ENCODE measurements around the gene MPP4. TPM values are rescaled to one million over a fixed set of nuclear protein-coding genes. Genes with fewer than 3 reads are reported as not detected.

MPP4 gene
- total RNA-seq, 1 experiment from 2014 or later: not detected

DNA sequence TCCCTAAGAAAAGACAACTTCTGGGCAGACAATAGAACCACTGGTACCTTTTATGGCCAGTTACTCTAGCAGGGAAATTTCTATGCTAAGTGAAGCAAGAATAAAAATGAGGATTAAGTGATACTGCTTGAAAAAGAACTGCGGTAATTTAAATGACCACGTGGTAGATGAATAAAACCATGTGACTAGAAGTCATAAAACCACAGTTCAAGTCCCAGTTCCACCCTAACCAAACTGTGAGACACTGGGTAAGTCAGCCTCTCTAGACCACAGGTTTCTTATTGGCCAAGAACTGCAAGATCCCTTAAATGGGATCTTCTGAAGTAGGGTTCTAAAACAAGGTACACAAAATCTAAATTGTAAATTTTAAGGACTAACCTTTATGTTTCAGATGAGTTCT is 67.9 kb downstream of the MPP4 start:
- H3K4me1 ChIP-seq (ENCODE audit: insufficient read depth, low read length): no peaks in the 10 kb centered on the region
- H4K8ac ChIP-seq (replicated peaks; ENCODE audit: insufficient read length, low read depth, low read length): no peak overlapping the region
- H3K27me3 Mint-ChIP-seq (ENCODE audit: low read depth): no peaks in the 10 kb centered on the region
- H3K79me1 ChIP-seq (ENCODE audit: insufficient read depth, low read depth, low read length, poor library complexity, severe bottlenecking): no peaks in the 10 kb centered on the region
- H2BK20ac ChIP-seq (ENCODE audit: low read depth, low read length, poor library complexity, severe bottlenecking): no peak overlapping the region
- H3K4ac ChIP-seq (ENCODE audit: low read depth, low read length): no peak overlapping the region
- H3T11ph ChIP-seq (ENCODE audit: low read length): no peak overlapping the region
- no peaks in the 10 kb centered on the region for H3K79me2 ChIP-seq (ENCODE audit: insufficient read depth, low read length)
- H3K14ac ChIP-seq (ENCODE audit: insufficient read depth, low read length): no peak overlapping the region
- H4K20me1 ChIP-seq (ENCODE audit: control insufficient read depth, insufficient read depth, insufficient read length): no peaks in the 10 kb centered on the region
- H3K9me3 Mint-ChIP-seq: no peaks in the 10 kb centered on the region
- H3K23ac ChIP-seq (ENCODE audit: insufficient read length, low read depth, low read length): no peak overlapping the region
- H3K4me1 Mint-ChIP-seq: 0 out of 4 replicates have a peak, but pooled peaks cover 0 to 5% of the 10 kb centered on the region in 2 experiments
- no peaks in the 10 kb centered on the region for H3K27me3 ChIP-seq (ENCODE audit: insufficient read depth, low read length)
- H3K27ac Mint-ChIP-seq: no peak overlapping the region
- no peak overlapping the region for H3K18ac ChIP-seq (ENCODE audit: insufficient read length, low read depth, low read length)
- no peak overlapping the region for H2BK15ac ChIP-seq (ENCODE audit: low read depth, low read length)
- H3K36me3 Mint-ChIP-seq (ENCODE audit: insufficient read depth in 1 of 3, low read depth in 3 of 3): peaks cover 28 to 88% (median 84%) of the 10 kb centered on the region in 3 experiments; a peak in 6 of 7 replicates
- no peak overlapping the region for H2BK5ac ChIP-seq (ENCODE audit: insufficient read length, low read length)
- no peak overlapping the region for H3K4me2 ChIP-seq (ENCODE audit: insufficient read depth, insufficient read length, low read length)
- H2BK120ac ChIP-seq (ENCODE audit: low read depth, low read length, poor library complexity, severe bottlenecking): no peak overlapping the region
- no peak overlapping the region for H3K9ac ChIP-seq (ENCODE audit: extremely low read depth, insufficient read length, low read length)
- no peak overlapping the region for H3K27ac ChIP-seq (ENCODE audit: insufficient read length, low read depth, low read length)
- H3K9me3 ChIP-seq (ENCODE audit: control insufficient read depth, low read depth, low read length): no peaks in the 10 kb centered on the region
- no peaks in the 10 kb centered on the region for H3K23me2 ChIP-seq (ENCODE audit: insufficient read length, low read depth, low read length, poor library complexity, severe bottlenecking)
- H4K5ac ChIP-seq (ENCODE audit: insufficient read length, low read depth, low read length): no peak overlapping the region
- no CpG with 5 or more reads among the region's 2 CpGs for WGBS (ENCODE audit: extremely low coverage, insufficient read length, low lambda C conversion rate)
- no peak overlapping the region for H2AFZ ChIP-seq (ENCODE audit: low read length)
- DNase-seq: no peak
- H3K4me3 Mint-ChIP-seq: no peak overlapping the region
- TF ChIP-seq, protein P1, sequence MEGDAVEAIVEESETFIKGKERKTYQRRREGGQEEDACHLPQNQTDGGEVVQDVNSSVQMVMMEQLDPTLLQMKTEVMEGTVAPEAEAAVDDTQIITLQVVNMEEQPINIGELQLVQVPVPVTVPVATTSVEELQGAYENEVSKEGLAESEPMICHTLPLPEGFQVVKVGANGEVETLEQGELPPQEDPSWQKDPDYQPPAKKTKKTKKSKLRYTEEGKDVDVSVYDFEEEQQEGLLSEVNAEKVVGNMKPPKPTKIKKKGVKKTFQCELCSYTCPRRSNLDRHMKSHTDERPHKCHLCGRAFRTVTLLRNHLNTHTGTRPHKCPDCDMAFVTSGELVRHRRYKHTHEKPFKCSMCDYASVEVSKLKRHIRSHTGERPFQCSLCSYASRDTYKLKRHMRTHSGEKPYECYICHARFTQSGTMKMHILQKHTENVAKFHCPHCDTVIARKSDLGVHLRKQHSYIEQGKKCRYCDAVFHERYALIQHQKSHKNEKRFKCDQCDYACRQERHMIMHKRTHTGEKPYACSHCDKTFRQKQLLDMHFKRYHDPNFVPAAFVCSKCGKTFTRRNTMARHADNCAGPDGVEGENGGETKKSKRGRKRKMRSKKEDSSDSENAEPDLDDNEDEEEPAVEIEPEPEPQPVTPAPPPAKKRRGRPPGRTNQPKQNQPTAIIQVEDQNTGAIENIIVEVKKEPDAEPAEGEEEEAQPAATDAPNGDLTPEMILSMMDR (conservative IDR thresholded peaks at IDR 0.05): no peak
- H2BK12ac ChIP-seq (ENCODE audit: insufficient read length, low read depth, low read length): no peak overlapping the region
- no peak overlapping the region for H4K91ac ChIP-seq (ENCODE audit: insufficient read length, low read depth, low read length)
- no peak overlapping the region for H3K56ac ChIP-seq (ENCODE audit: insufficient read length, low read depth, low read length)
- no peak overlapping the region for H2AK5ac ChIP-seq (ENCODE audit: insufficient read length, low read length)
